Mesenchymal stem cell (in vitro differentiated cells and primary cell): ENCODE results near the gene AOX1.

Source experiments
- DNase-seq: peaks from one replicate; pipeline ENCODE4 v3.0.0-alpha.2; 2013
- H2AFZ ChIP-seq: one replicate; pipeline ENCODE4 v1.6.1; 2013; ENCODE audit warnings: low read depth, mild to moderate bottlenecking, control low read depth, inconsistent platforms, low read length, moderate library complexity
- H2AK5ac ChIP-seq: 2 replicates; pipeline ENCODE4 v1.6.1; 2013; ENCODE audit warnings: low read length, moderate library complexity, mild to moderate bottlenecking, inconsistent platforms; ENCODE audit not compliant: severe bottlenecking
- H2BK120ac ChIP-seq: one replicate; pipeline ENCODE4 v1.6.1; 2013; ENCODE audit warnings: low read depth, mild to moderate bottlenecking, inconsistent platforms, low read length, moderate library complexity
- H2BK12ac ChIP-seq, 2 experiments: one replicate each; pipeline ENCODE4 v1.6.1; 2013; ENCODE audit warnings: inconsistent platforms in 2 of 2, low read length in 2 of 2, mild to moderate bottlenecking in 2 of 2, moderate library complexity in 2 of 2, control low read depth in 1 of 2
- H2BK15ac ChIP-seq: one replicate; pipeline ENCODE4 v1.6.1; 2013; ENCODE audit warnings: mild to moderate bottlenecking, low read depth, inconsistent platforms; ENCODE audit not compliant: poor library complexity, severe bottlenecking
- H2BK5ac ChIP-seq: 2 replicates; pipeline ENCODE4 v1.6.1; 2013; ENCODE audit warnings: low read depth, mild to moderate bottlenecking, low read length, control low read depth, inconsistent platforms; ENCODE audit not compliant: poor library complexity, severe bottlenecking
- H3K14ac ChIP-seq, 2 experiments: one replicate each; pipeline ENCODE4 v1.6.1; 2013; ENCODE audit warnings: inconsistent platforms in 2 of 2, low read length in 2 of 2, control low read depth in 1 of 2, mild to moderate bottlenecking in 1 of 2, moderate library complexity in 1 of 2
- H3K18ac ChIP-seq, 2 experiments: one replicate each; pipeline ENCODE4 v1.6.1; 2013; ENCODE audit warnings: inconsistent platforms in 2 of 2, low read length in 2 of 2, control low read depth in 1 of 2, low read depth in 1 of 2, mild to moderate bottlenecking in 1 of 2
- H3K23ac ChIP-seq, 2 experiments: one replicate each; pipeline ENCODE4 v1.6.1; 2013; ENCODE audit warnings: inconsistent platforms in 2 of 2, low read length in 2 of 2, mild to moderate bottlenecking in 2 of 2, moderate library complexity in 2 of 2, control low read depth in 1 of 2
- H3K27ac ChIP-seq: 2 replicates; pipeline ENCODE4 v1.5.1; 2013; ENCODE audit warnings: mild to moderate bottlenecking, moderate library complexity, low read length, control low read depth, inconsistent platforms; ENCODE audit not compliant: poor library complexity, severe bottlenecking
- H3K27me3 ChIP-seq, 2 experiments: 2 replicates each; pipeline versions ENCODE4 v1.6.1 to v1.7.0; 2013; ENCODE audit warnings: low read length in 2 of 2, mild to moderate bottlenecking in 2 of 2, moderate library complexity in 2 of 2, control low read depth in 1 of 2, inconsistent platforms in 1 of 2; ENCODE audit not compliant: control insufficient read depth in 1 of 2, insufficient read depth in 1 of 2
- H3K36me3 ChIP-seq, 2 experiments: 2 replicates each; pipeline versions ENCODE4 v1.6.1 to v1.7.0; 2013; ENCODE audit warnings: low read length in 2 of 2, control low read depth in 1 of 2, inconsistent platforms in 1 of 2, low read depth in 1 of 2, mild to moderate bottlenecking in 1 of 2; ENCODE audit not compliant: insufficient read depth in 2 of 2, control insufficient read depth in 1 of 2
- H3K4ac ChIP-seq, 2 experiments: one replicate each; pipeline ENCODE4 v1.6.1; 2013; ENCODE audit warnings: inconsistent platforms in 2 of 2, low read length in 2 of 2, mild to moderate bottlenecking in 2 of 2, moderate library complexity in 2 of 2, control low read depth in 1 of 2, low read depth in 1 of 2
- H3K4me1 ChIP-seq: 2 replicates; pipeline ENCODE4 v1.6.1; 2013; ENCODE audit warnings: low read depth, low read length, control low read depth; ENCODE audit not compliant: control insufficient read depth, insufficient read depth
- H3K4me2 ChIP-seq: 2 replicates; pipeline ENCODE4 v1.6.1; 2013; ENCODE audit warnings: low read length, mild to moderate bottlenecking, inconsistent platforms; ENCODE audit not compliant: poor library complexity, severe bottlenecking
- H3K4me3 ChIP-seq, 2 experiments: 2 replicates each; pipeline versions ENCODE4 v1.5.1 to v1.7.0; 2013; ENCODE audit warnings: low read length in 2 of 2, mild to moderate bottlenecking in 2 of 2, control low read depth in 1 of 2, low read depth in 1 of 2; ENCODE audit not compliant: insufficient read depth in 1 of 2
- H3K79me1 ChIP-seq: replicated peaks from 2 replicates; pipeline ENCODE4 v1.6.1; 2013; ENCODE audit warnings: mild to moderate bottlenecking, control low read depth, low read length, inconsistent platforms; ENCODE audit not compliant: poor library complexity, severe bottlenecking
- H3K9ac ChIP-seq: 2 replicates; pipeline ENCODE4 v1.7.0; 2013; ENCODE audit warnings: mild to moderate bottlenecking, low read length, moderate library complexity
- H3K9me3 ChIP-seq: 2 replicates; pipeline ENCODE4 v1.7.0; 2013; ENCODE audit warnings: mild to moderate bottlenecking, low read length; ENCODE audit not compliant: control insufficient read depth
- H4K8ac ChIP-seq: one replicate; pipeline ENCODE4 v1.6.1; 2013; ENCODE audit warnings: inconsistent platforms, mild to moderate bottlenecking, low read length, moderate library complexity
- H4K91ac ChIP-seq: one replicate; pipeline ENCODE4 v1.6.1; 2013; ENCODE audit warnings: mild to moderate bottlenecking, low read length, inconsistent platforms
- WGBS: methylation state at CpG from one replicate; pipeline ENCODE4 v1.1.7; 2013; ENCODE audit warnings: mixed read lengths; 5-methylcytosine and 5-hydroxymethylcytosine counted together

Gene AOX1

DNA sequence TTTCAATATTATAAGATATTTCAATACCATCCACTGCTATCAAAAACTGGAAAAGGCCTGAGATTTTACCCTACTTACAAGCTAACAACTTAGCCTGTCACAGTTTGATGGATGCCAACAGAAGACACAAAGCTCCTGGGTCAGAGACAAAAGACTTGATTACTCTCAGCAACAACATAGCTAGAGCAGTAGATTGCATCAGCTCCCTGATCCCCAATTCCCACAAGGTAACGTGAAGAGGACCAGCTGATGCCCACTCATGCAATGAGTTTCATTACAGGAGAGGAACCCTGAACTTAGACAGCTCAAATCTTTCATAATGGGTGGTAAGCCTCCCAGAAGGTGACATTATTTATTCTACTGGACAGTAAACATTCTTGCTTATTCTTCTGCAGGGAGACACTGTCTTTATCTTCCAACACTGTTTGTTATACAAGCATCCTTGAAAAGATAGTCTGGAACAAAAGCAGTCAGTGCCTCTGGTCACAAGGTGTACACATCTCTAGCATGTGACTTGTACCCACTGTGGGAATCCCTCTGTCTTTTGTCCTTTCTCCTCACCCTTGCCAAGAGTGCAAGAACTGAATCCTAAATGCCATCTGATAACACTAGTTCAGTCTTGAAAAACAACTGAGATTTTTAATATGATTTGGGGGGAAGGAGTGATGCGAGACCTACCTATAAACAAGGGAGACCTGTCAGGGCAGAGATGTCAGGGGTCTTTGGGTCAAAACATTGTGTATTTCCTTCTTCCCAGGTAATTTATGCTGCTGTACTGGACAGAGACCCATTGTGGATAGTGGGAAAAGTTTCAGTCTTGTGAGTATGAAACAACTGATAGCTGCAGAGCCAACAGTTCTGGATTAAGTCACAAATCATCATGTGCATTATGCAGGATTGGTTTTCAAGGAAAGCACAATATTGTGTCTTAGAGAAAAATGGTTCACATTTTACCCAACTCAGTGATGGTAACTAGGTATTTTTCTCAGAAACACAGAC, 102.4 kb downstream of the AOX1 start:
- no peak overlapping the region for H2AK5ac ChIP-seq
- H2BK5ac ChIP-seq: no peak overlapping the region

DNA sequence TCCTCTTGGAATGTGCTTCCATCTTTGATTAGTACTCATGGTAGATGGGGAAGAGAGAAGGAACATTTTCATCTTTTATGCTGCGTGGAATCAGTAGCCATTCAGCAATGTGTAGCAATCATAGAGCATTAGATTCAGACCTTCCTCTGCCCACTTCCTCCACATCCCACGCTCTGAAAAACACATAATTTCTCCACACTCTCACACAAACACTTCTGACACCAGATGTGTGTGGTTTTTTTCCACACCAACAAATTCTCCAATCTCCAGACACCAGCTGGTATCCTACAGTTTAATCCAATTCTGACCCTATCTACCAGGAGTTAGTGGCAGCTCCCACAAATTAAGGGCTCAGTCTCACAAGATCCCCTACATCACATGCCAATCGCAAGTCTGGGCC, 103.3 kb downstream of the AOX1 start:
- H2AFZ ChIP-seq: no peak overlapping the region
- no peak overlapping the region for H4K91ac ChIP-seq
- no peak overlapping the region for H2BK5ac ChIP-seq
- peaks cover 1% of the 10 kb centered on the region for H3K4me1 ChIP-seq
- H3K27ac ChIP-seq: no peak overlapping the region
- 89% methylated on average over 3 of the region's 3 CpGs for WGBS
- no peak overlapping the region for H3K4me3 ChIP-seq
- H3K9ac ChIP-seq: no peak overlapping the region
- no peak overlapping the region for H4K8ac ChIP-seq
- no peak overlapping the region for H2BK120ac ChIP-seq
- H3K27me3 ChIP-seq: peaks cover 0 to 8% of the 10 kb centered on the region in 2 experiments
- H3K36me3 ChIP-seq: no peaks in the 10 kb centered on the region
- H3K23ac ChIP-seq: no peak overlapping the region
- H3K4me2 ChIP-seq: no peak overlapping the region
- H3K79me1 ChIP-seq: no peaks in the 10 kb centered on the region
- H3K9me3 ChIP-seq: no peaks in the 10 kb centered on the region
- no peak overlapping the region for H2AK5ac ChIP-seq
- H2BK15ac ChIP-seq: no peak overlapping the region
- H3K14ac ChIP-seq: no peak overlapping the region
- DNase-seq: peak; percentile 10
- H3K4ac ChIP-seq: no peak overlapping the region
- H3K18ac ChIP-seq: no peak overlapping the region
- no peak overlapping the region for H2BK12ac ChIP-seq

More for the DNA sequence above, 102.4 kb downstream of the AOX1 start:
- Histone ChIP-seq H2BK12ac (no peak overlapping the region), H3K4me1 (no peaks in the 10 kb centered on the region), H3K4me3 (no peak overlapping the region), H2BK120ac (no peak overlapping the region), H3K27me3 (peaks cover 0 to 8% of the 10 kb centered on the region in 2 experiments), H3K23ac (no peak overlapping the region), H3K4me2 (no peak overlapping the region), H2AFZ (no peak overlapping the region), H3K4ac (no peak overlapping the region), H3K79me1 (no peaks in the 10 kb centered on the region), H3K14ac (no peak overlapping the region), H3K9ac (no peak overlapping the region), H3K36me3 (no peaks in the 10 kb centered on the region), H4K8ac (no peak overlapping the region), H3K9me3 (no peaks in the 10 kb centered on the region), H2BK15ac (no peak overlapping the region), H3K27ac (no peak overlapping the region), H3K18ac (no peak overlapping the region), H4K91ac (no peak overlapping the region)
- WGBS: 48% methylated on average over 2 of the region's 2 CpGs
- no peak for DNase-seq

DNA sequence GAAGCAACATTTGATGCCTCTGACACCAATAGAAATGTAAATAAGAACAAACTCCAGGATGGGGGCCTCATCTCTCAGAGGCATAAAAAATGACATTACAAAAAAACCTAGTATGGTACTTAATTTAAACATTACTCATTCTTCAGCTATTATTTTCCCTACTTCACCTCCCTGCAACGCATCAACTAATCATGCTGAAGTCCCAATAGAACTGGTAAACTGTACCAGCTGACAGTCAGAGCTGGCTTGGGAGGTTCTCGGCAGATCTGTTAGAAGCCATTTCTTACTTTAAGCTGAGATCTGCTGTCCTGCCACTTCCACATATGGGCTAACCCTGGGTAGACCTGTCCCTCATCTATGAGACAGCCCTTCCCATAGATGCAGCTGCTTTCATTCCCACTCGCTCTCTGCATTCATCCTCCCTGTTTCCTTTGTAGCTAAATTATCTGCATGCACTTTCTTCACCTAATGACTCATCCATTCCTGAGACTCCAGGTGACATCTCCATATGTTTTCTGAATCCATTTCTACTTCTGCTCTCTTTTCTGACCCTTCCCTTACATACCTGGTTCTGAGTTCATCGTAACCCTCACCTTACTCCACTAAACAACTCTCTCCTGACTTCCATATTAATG, 108.1 kb downstream of the AOX1 start:
- no peak overlapping the region for H3K4me3 ChIP-seq
- H3K14ac ChIP-seq: no peak overlapping the region
- no peaks in the 10 kb centered on the region for H3K9me3 ChIP-seq
- DNase-seq: no peak
- H2BK120ac ChIP-seq: no peak overlapping the region
- H3K4ac ChIP-seq: no peak overlapping the region
- no peak overlapping the region for H3K23ac ChIP-seq
- no peak overlapping the region for H3K4me2 ChIP-seq
- H2BK15ac ChIP-seq: no peak overlapping the region
- no peak overlapping the region for H4K8ac ChIP-seq
- H2BK5ac ChIP-seq: no peak overlapping the region
- no peak overlapping the region for H2BK12ac ChIP-seq
- H3K79me1 ChIP-seq: no peaks in the 10 kb centered on the region
- H2AFZ ChIP-seq: no peak overlapping the region
- no peak overlapping the region for H3K9ac ChIP-seq
- no peak overlapping the region for H4K91ac ChIP-seq
- no peak overlapping the region for H3K18ac ChIP-seq
- H3K36me3 ChIP-seq: no peaks in the 10 kb centered on the region
- H3K27me3 ChIP-seq: peaks cover 0 to 8% of the 10 kb centered on the region in 2 experiments
- peaks cover 1% of the 10 kb centered on the region for H3K4me1 ChIP-seq
- 93% methylated on average over 4 of the region's 4 CpGs for WGBS
- no peak overlapping the region for H2AK5ac ChIP-seq
- no peak overlapping the region for H3K27ac ChIP-seq

DNA sequence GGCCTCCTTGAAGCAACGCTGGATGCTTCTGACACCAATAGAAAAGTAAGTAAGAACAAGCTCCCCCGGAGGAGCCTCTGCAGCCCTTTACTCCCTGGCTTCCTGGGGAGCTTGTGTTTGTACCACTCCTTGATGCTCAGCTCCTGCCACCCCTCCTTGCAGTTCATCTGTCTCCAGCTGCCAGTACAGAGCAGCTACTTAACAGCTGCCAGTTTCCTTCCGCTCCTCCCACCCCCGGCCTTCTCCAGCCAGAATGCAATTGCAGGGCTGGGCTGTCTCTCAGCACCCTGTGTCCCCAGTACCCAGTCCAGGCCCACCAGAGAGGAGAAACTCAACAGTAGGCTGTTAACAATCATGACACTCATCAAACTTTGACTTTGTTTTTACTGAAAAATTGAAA, 109.4 kb downstream of the AOX1 start:
- no peak overlapping the region for H3K9ac ChIP-seq
- H3K4ac ChIP-seq: no peak overlapping the region
- H2BK12ac ChIP-seq: no peak overlapping the region
- H3K4me1 ChIP-seq: peaks cover 1% of the 10 kb centered on the region
- H2BK5ac ChIP-seq: no peak overlapping the region
- no peaks in the 10 kb centered on the region for H3K9me3 ChIP-seq
- no peak overlapping the region for H3K14ac ChIP-seq
- no peaks in the 10 kb centered on the region for H3K36me3 ChIP-seq
- no peak overlapping the region for H4K8ac ChIP-seq
- peaks cover 0 to 8% of the 10 kb centered on the region in 2 experiments for H3K27me3 ChIP-seq
- peak overlapping the region; percentile 45 for H4K91ac ChIP-seq
- no peak overlapping the region for H3K27ac ChIP-seq
- no peak for DNase-seq
- H3K4me3 ChIP-seq: no peak overlapping the region
- H3K4me2 ChIP-seq: no peak overlapping the region
- no peak overlapping the region for H2BK15ac ChIP-seq
- H2BK120ac ChIP-seq: no peak overlapping the region
- no peak overlapping the region for H3K23ac ChIP-seq
- H2AFZ ChIP-seq: no peak overlapping the region
- peak overlapping the region; percentile 52 for H2AK5ac ChIP-seq
- 89% methylated on average over 4 of the region's 4 CpGs for WGBS
- no peak overlapping the region for H3K18ac ChIP-seq
- no peaks in the 10 kb centered on the region for H3K79me1 ChIP-seq
